ENCODE data around the gene BEST2.
A peak's percentile ranks its signal among the peaks of the same experiment; 100 is the strongest.

BEST2 gene

GRCh38 chr19:12754465-12755196, 3.0 kb downstream of the BEST2 start:
- Histone ChIP-seq H4K8ac (ENCODE audit: low read depth, low read length) (no peak overlapping the region), H3K27me3 (ENCODE audit: control insufficient read depth in 3 of 3, insufficient read depth in 3 of 3, low read depth in 1 of 3, low read length in 3 of 3) (peaks cover 0 to 36% (median 29%) of the 10 kb centered on the region in 3 experiments), H3K9ac (ENCODE audit: low read depth, low read length, poor library complexity) (peak overlapping the region; percentile 44), H2AFZ (ENCODE audit: low read length) (no peak overlapping the region), H3K14ac (ENCODE audit: low read length) (no peak overlapping the region), H2BK15ac (ENCODE audit: low read length) (peak overlapping the region; percentile 67), H3K23ac (ENCODE audit: low read depth, low read length, poor library complexity) (peak overlapping the region; percentile 93), H2BK12ac (ENCODE audit: low read length) (peak overlapping the region; percentile 89), H3K9me3 (replicated peaks in 1 of 2; ENCODE audit: control insufficient read depth in 2 of 2, insufficient read depth in 1 of 2, low read depth in 1 of 2, low read length in 2 of 2) (no peaks in the 10 kb centered on the region), H3K4ac (ENCODE audit: low read length) (no peak overlapping the region), H3K79me1 (ENCODE audit: low read depth, low read length) (peaks cover 2% of the 10 kb centered on the region), H3K36me3 (replicated peaks in 1 of 2; ENCODE audit: control insufficient read depth in 2 of 2, insufficient read depth in 2 of 2, low read length in 2 of 2) (no peaks in the 10 kb centered on the region), H3K4me3 (ENCODE audit: low read length in 2 of 2) (no peak overlapping the region), H3K18ac (ENCODE audit: low read length) (peak overlapping the region; percentile 48), H3K4me1 (ENCODE audit: control insufficient read depth in 2 of 2, insufficient read depth in 1 of 2, low read depth in 1 of 2, low read length in 2 of 2) (peaks cover 0 to 2% of the 10 kb centered on the region in 2 donors), H2BK120ac (ENCODE audit: low read depth, low read length) (no peak overlapping the region), H3K27ac (replicated peaks; ENCODE audit: low read length) (no peak overlapping the region), H2BK5ac (ENCODE audit: low read length) (no peak overlapping the region), H4K91ac (ENCODE audit: low read depth, low read length, poor library complexity) (no peak overlapping the region), H3K4me2 (ENCODE audit: insufficient read depth, low read length, poor library complexity, severe bottlenecking) (no peak overlapping the region), H2AK5ac (ENCODE audit: low read depth, low read length) (peak overlapping the region; percentile 63)
- DNase-seq (ENCODE audit: low spot score) = no peak
- WGBS, 2 donors (ENCODE audit: extremely low coverage in 2 of 2, insufficient read length in 2 of 2, insufficient replicate concordance in 1 of 2) = no CpG with 5 or more reads among the region's 50 CpGs

- Histone ChIP-seq H3K27me3 (ENCODE audit: control insufficient read depth in 3 of 3, insufficient read depth in 3 of 3, low read depth in 1 of 3, low read length in 3 of 3) (peaks cover 0 to 20% (median 18%) of the 10 kb centered on the region in 3 experiments), H3K23ac (ENCODE audit: low read depth, low read length, poor library complexity) (peak overlapping the region; percentile 83), H4K8ac (ENCODE audit: low read depth, low read length) (no peak overlapping the region), H2BK120ac (ENCODE audit: low read depth, low read length) (no peak overlapping the region), H2BK15ac (ENCODE audit: low read length) (no peak overlapping the region), H3K79me1 (ENCODE audit: low read depth, low read length) (peaks cover 2% of the 10 kb centered on the region), H2AK5ac (ENCODE audit: low read depth, low read length) (peak overlapping the region; percentile 66), H4K91ac (ENCODE audit: low read depth, low read length, poor library complexity) (no peak overlapping the region), H3K4me1 (ENCODE audit: control insufficient read depth in 2 of 2, insufficient read depth in 1 of 2, low read depth in 1 of 2, low read length in 2 of 2) (peaks cover 0 to 2% of the 10 kb centered on the region in 2 donors), H3K4me3 (ENCODE audit: low read length in 2 of 2) (no peak overlapping the region), H3K27ac (replicated peaks; ENCODE audit: low read length) (no peak overlapping the region), H3K9me3 (replicated peaks in 1 of 2; ENCODE audit: control insufficient read depth in 2 of 2, insufficient read depth in 1 of 2, low read depth in 1 of 2, low read length in 2 of 2) (no peaks in the 10 kb centered on the region), H2BK12ac (ENCODE audit: low read length) (no peak overlapping the region), H3K9ac (ENCODE audit: low read depth, low read length, poor library complexity) (no peak overlapping the region), H2BK5ac (ENCODE audit: low read length) (no peak overlapping the region), H2AFZ (ENCODE audit: low read length) (no peak overlapping the region), H3K4me2 (ENCODE audit: insufficient read depth, low read length, poor library complexity, severe bottlenecking) (no peak overlapping the region), H3K14ac (ENCODE audit: low read length) (no peak overlapping the region), H3K36me3 (replicated peaks in 1 of 2; ENCODE audit: control insufficient read depth in 2 of 2, insufficient read depth in 2 of 2, low read length in 2 of 2) (no peaks in the 10 kb centered on the region), H3K18ac (ENCODE audit: low read length) (no peak overlapping the region), H3K4ac (ENCODE audit: low read length) (no peak overlapping the region)
- DNase-seq (ENCODE audit: low spot score) = no peak
- no CpG with 5 or more reads among the region's 19 CpGs for WGBS, 2 donors (ENCODE audit: extremely low coverage in 2 of 2, insufficient read length in 2 of 2, insufficient replicate concordance in 1 of 2)
These were observed 4.7 kb downstream of the BEST2 start for GRCh38 chr19:12756150-12756883.

- H3K4me1 ChIP-seq (ENCODE audit: control insufficient read depth in 2 of 2, insufficient read depth in 1 of 2, low read depth in 1 of 2, low read length in 2 of 2) = peaks cover 0 to 2% of the 10 kb centered on the region in 2 donors
- no peak overlapping the region for H3K23ac ChIP-seq (ENCODE audit: low read depth, low read length, poor library complexity)
- peak overlapping the region; percentile 58 for H3K4me2 ChIP-seq (ENCODE audit: insufficient read depth, low read length, poor library complexity, severe bottlenecking)
- H2AK5ac ChIP-seq (ENCODE audit: low read depth, low read length) = no peak overlapping the region
- DNase-seq (ENCODE audit: low spot score) = peak; percentile 80
- peak overlapping the region; percentile 30 for H3K27ac ChIP-seq (replicated peaks; ENCODE audit: low read length)
- peak overlapping the region; percentile 59 for H2BK5ac ChIP-seq (ENCODE audit: low read length)
- H3K27me3 ChIP-seq (ENCODE audit: control insufficient read depth in 3 of 3, insufficient read depth in 3 of 3, low read depth in 1 of 3, low read length in 3 of 3) = peaks cover 0 to 8% (median 6%) of the 10 kb centered on the region in 3 experiments
- H2AFZ ChIP-seq (ENCODE audit: low read length) = peak overlapping the region; percentile 90
- H3K14ac ChIP-seq (ENCODE audit: low read length) = no peak overlapping the region
- peak overlapping the region; percentile 2 for H2BK15ac ChIP-seq (ENCODE audit: low read length)
- H4K91ac ChIP-seq (ENCODE audit: low read depth, low read length, poor library complexity) = no peak overlapping the region
- peak overlapping the region; percentile 7 to 55 for H3K4me3 ChIP-seq (ENCODE audit: low read length in 2 of 2)
- peak overlapping the region; percentile 53 for H4K8ac ChIP-seq (ENCODE audit: low read depth, low read length)
- peak overlapping the region; percentile 92 for H3K18ac ChIP-seq (ENCODE audit: low read length)
- no peak overlapping the region for H2BK12ac ChIP-seq (ENCODE audit: low read length)
- no peak overlapping the region for H3K4ac ChIP-seq (ENCODE audit: low read length)
- no peaks in the 10 kb centered on the region for H3K36me3 ChIP-seq (replicated peaks in 1 of 2; ENCODE audit: control insufficient read depth in 2 of 2, insufficient read depth in 2 of 2, low read length in 2 of 2)
- WGBS, 2 donors (ENCODE audit: extremely low coverage in 2 of 2, insufficient read length in 2 of 2, insufficient replicate concordance in 1 of 2) = no CpG with 5 or more reads among the region's 60 CpGs
- H3K9me3 ChIP-seq (replicated peaks in 1 of 2; ENCODE audit: control insufficient read depth in 2 of 2, insufficient read depth in 1 of 2, low read depth in 1 of 2, low read length in 2 of 2) = no peaks in the 10 kb centered on the region
- no peak overlapping the region for H2BK120ac ChIP-seq (ENCODE audit: low read depth, low read length)
- H3K79me1 ChIP-seq (ENCODE audit: low read depth, low read length) = peaks cover 2% of the 10 kb centered on the region
- H3K9ac ChIP-seq (ENCODE audit: low read depth, low read length, poor library complexity) = peak overlapping the region; percentile 70
These were observed 6.1 kb downstream of the BEST2 start for GRCh38 chr19:12757544-12758274.
